D341Med (cell line): ENCODE data around the gene ARPC5.
A peak's percentile ranks its signal among the peaks of the same experiment; 100 is the strongest.

ENCODE experiments used
- DNase-seq: peaks from one replicate; pipeline ENCODE4 v3.0.0; 2012; ENCODE audit warnings: low spot score

ARPC5 gene

DNA sequence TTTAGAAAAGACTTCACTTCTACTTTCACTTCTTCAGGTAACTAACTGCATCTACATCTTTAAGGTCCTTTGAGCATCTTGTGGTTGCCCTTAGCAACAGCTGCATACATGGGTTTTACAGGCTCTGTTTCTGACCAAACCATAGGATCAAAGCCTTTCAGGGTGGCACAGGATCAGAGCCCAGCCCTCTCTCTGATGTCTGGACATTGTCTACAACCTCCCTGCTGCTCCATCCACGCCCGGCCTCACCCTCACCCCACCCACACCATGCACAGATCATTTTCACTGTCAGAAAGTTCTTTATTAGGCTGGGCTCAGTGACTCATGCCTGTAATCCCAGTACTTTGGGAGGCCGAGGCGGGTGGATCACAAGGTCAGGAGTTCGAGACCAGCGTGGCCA is 50.5 kb downstream of the ARPC5 start:
- DNase-seq = no peak

- no peak for DNase-seq
Observed at GRCh38 chr1:183584147-183584546, 51.4 kb downstream of the ARPC5 start.

GRCh38 chr1:183583466-183583865 is 52.1 kb downstream of the ARPC5 start:
- DNase-seq = no peak

DNA sequence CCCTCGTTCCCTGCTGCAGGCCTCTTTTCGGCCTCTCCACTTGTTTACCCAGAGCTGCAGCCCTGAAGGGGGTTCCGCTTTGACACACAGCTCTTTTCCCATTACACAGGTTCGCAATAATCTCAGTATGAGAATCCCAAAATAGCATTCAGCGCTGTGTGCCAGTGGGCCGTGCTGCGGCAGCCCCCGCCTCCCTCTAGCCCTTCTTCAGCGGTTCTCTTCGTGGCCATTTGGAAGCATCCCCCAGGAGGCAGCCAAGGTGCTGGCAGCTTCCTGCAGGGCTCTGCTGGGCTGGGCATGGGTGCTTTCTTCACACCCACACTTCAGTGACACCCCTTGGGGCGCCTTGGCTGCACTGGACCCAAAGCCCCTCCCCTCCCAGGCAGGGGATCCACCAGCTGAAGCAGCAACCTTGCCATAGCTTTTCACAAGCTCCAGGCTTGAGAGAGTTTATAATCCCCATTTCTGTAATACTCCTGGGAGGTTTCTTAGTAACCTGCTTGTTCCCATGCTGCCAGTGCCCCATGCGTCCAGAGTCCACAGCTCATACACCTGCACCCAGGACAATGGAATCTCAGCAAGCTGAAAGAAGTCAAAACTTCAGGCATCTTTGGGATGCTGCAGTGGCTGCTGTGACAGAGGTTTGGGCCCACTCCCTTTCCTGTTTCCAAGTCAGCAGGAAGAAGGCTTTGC is 53.4 kb downstream of the ARPC5 start:
- DNase-seq = no peak

DNA sequence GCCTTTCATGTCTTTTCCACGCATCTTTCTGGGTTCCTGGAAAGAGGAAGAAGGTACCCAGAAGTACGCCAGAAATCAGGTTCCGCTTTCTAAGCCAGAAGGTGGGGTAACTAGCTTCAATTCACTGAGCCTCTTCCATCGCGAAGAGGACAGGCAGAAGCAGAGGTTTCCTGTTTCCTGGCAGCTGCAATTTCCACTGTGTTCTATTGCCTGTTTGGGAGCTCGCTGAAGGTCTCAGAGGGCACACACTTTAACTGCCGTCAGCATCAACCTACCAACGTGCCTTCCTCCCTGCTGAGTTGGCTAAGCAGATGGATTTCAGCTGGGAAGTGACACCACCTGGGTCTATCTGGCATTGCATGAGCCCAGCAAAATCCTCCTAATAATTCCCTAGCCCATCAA is 55.3 kb downstream of the ARPC5 start:
- peak; percentile 75 for DNase-seq

GRCh38 chr1:183578856-183579255 is 56.7 kb downstream of the ARPC5 start:
- no peak for DNase-seq

DNA sequence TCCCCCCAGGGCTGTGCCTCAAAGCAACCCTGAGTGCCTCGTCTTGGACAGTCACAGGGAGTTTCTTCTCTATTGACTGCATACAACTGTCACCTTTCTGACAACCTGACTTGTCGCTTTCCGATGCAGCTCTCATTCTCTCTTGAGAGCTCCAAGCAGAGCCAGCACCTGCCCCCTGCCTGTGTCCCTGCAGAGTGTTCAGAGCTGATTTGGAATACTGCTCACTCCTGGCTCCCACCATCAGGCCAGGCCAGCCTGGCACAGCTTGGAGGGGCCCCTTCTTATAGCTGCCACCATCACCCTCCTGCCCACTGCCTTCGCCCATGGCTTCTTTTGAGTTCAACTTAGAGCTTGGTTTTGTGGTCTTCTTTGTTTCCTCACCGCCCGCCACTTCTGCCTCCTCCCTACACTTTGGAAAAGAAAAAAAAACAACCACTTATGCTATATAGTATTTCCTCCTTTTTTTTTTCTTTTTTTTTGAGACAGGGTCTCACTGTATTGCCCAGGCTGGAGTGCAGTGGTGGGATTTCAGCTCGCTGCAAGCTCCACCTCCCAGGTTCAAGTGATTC is 57.6 kb downstream of the ARPC5 start:
- DNase-seq = no peak

DNA sequence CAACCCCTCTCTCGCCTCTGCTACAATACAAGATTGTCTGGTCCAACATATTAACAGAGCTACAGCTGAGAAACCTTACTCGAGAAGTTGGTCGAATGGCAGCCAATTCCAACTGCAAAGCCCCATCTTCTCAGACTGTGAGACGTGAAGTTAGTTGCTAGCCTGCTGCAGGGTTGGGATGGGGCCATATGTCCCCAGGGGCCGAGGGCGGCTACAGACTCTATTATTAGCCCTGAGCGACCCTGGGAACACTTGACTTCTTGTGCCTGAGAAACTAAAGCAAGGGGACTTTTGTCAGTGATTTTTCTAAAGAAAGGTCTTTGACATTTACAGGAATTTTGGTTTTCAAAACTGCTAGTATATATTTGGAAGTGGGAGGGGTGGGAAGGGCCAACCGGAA is 59.0 kb downstream of the ARPC5 start:
- DNase-seq = no peak

DNA sequence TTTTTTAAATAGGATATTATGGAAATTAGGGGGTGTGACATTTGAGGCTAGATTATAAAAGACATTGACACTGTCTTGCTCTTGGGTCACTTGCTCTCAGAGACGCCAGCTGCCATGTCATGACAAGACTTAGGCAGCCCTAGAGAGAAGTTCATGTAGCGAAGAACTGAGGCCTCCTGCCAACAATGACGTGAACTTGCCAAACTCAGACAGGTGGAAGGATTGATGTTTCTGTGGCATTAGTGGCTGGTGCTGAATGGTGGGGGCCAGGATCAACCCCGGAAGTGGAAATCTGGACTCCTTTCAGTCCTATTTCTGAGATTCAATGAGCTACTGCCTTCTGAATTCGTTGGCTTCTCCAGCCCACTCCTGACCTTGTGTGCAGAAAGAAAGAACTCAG is 60.0 kb downstream of the ARPC5 start:
- no peak for DNase-seq

- DNase-seq = no peak
Observed at GRCh38 chr1:183572721-183573120, 62.9 kb downstream of the ARPC5 start.

DNA sequence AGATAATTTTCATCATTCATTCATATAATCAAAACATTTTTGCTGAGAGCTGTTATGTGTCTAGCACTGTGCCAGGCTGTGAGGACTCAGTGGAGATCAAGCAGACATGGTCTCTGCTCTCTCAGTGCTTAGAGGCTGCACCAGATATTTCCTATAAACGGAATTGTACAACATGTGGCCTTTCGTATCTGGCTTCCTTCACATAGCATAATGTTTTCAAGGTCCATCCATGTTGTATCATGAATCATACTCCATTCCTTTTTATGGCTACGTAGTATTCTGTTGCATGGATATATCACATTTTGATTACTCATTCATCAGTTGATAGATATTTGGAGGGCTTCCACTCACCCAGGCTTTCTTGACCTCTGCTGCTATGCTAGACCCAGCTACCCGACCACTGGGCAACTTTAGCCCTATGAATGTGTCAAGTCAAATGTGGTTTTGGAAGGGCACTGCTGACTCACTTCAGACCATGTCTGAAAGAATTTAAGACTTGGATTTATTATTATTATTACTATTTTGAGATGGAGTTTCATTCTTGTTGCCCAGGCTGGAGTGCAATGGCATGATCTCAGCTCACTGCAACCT is 63.8 kb downstream of the ARPC5 start:
- DNase-seq = no peak
